ENCODE data around the gene AHDC1.
A peak's percentile ranks its signal among the peaks of the same experiment; 100 is the strongest.

The AHDC1 gene

DNA sequence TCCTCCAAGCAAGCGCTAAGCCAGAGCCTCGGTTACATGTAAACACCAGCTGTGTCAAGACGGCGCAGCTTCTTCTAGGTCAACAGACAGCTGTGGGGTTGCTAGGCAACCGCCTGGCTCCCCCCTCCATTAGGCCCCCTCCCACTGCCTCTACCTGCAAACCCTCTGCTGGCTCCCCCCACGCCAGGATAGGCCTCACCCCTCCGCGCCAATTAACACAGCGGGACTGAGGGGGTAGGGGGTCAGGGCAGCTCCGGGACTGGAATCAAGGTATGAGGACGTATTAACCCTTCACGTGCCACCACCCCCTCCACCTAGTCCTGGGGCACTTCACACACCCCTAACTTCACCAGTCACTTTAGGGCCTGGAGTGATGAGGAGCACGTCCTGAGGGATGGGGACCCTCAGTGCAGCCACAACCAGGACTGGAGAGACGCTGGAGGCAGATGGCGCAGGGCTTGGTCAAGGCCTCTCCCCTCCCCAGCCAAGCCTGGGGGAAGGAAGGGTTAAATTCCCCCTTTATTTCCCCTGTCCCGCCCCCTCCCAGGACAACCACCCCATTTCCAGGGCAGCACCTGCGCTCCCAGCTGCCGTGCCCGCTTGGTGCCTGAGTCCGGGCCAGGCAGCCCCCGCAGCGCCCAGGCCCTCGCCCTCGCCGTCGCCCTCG, 76.6 kb downstream of the AHDC1 start:
- peak in 2 of 4 experiments; percentile 45 to 46 for DNase-seq

DNA sequence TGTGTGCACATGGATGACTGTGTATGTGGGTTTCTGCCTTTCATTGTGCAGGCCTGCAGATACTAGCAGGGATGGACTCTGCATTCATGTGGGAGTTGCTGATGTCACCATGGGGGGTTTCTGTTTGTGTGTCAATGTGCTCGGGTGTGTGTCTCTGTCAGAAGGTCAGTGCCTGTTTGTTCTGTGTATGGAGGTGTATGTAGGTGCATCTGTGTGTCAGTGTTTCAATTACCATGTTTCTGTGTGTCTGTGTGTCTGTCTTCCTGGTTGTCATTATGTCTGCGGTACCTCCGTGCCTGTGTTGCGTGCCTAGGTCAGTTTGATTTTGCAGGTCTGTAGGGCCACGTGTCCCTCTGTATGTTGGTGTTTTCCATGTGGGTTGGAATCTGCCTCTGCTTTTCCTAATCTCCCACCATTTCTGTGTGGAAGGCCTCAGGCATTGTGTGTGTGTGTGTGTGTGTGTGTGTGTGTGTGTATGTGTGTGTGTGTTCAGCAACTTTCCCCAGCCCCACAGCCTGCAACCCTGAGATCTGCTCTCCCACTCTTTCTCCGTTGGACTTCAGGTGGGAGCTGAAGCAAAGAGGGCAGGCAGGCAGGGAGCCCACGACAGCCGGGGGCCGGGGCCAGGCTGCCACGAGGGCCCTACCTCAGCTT, 77.2 kb downstream of the AHDC1 start:
- DNase-seq = no peak

DNA sequence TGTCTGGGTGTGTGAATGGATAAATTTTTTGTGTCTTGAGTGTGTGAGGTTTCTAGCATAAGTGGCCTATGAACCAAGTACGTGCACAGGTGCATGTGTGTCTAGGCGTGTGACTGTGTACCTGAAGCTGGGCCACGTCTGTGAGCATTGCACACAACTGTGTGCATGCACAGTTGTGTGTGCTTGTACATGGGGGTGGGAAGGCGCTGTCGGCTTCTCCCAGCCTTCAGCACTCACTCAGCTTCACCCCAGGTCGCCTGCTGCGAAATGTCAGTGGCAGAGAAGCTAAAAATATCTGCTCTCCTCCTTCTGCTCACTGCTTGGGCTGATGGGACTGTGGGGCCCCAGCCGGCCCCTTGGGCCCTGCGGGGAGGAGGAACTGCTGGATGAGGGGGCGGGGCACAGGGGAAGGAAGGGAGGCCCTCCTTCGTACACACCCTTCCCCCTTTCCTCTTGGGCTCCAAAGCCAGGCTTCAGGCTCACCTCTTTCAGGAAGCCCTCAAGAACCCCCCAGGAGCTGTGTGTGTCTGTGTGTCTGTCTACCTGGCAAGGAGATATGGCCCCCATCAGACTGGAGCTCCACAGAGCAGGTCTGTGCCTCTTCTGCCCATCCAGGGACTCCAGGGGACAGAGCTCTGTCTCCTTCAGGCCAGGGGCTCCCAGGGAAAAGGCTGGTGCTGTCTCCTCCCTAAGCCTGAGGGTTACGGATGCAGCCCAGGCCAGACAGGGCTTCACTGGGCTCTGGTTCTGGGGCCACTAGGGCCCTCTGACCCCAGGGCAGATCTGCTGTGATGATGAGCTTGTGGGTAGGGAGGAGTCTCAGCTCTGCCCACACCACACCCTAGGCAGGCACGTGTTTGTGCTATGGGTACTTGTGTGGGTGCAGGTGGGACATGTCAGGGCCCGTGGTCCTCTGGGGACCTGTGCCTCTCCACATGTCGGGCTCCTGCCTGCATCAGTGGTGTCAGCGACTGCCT, 78.4 kb downstream of the AHDC1 start:
- peak in 2 of 4 experiments; percentile 19 to 25 for DNase-seq

DNA sequence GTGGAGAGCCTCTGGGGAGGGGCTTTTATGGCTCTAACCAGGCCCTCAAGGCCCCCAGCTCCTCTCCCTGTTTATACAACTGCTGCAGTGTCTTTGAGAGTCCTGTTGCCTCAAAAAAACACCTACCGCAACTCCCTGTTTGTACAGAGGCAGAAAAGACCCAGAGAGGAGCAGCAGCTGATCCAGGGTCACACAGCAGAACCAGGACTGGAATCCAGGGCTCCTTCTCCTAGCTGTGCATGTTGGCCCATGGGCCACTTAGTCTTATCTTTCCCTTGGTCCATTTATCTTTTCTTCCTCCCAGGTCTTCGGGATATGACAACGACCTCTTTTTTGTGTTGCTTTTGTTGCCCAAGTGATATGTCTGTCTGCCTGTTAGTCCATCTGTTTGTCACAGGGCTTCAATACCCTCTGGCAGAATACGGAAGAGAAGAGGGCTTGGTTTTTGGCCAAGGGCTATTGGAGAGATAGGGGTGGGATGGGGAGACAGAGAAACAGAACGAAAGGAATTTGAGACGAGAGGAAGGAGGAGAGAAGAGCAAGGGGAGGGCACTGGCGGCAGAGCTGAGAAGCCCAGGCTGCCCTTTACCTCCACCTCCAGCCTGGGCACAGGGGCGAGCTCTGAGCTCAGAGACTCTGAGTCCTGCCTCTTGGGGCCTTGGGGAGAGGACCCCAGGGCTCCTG, 80.5 kb downstream of the AHDC1 start:
- no peak for DNase-seq

DNA sequence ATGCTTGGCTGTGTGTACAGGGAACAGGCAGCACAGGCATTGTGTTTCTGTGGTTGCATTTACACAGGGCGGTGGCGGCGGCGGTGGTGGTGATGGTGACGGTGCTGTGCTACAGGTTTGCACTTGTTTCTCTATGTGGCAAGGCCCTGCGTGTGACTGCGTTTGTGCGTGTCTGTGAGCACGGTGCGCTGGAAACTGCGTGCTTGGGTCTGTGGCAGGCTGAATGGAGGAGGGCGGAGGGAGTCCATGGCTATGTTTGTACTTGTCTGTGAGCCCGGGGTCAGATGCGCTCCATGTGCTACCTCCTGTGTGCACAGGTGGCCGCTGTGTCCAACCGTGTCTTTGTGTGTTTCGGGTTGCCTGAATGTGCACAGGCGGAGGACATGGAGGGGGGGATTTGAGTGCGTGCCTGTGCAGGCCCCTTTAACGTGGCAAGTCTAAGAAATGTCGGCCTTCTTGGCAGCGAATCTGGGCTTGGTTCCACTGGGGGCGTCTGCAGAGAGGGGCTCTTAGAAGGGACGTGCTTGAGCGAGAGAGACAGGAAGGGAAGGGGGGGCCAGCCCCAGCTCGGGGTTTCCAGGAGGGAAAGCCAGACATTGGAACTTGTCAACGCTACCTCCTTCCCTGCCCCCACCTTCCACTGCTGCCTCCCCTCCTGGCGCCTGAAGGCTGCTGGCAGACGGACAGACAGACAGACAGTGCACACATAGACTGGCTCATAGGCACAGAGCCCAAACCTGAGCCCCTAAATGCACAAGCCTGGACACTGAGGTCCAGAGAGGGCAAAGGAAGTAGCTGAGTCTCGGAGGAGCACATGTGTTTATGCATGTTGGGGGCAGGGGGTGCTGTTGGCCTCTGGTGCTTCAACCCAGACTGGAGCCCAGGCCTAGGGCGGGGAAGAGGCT, 81.3 kb downstream of the AHDC1 start:
- peak; percentile 34 to 47 (median 44) for DNase-seq

DNA sequence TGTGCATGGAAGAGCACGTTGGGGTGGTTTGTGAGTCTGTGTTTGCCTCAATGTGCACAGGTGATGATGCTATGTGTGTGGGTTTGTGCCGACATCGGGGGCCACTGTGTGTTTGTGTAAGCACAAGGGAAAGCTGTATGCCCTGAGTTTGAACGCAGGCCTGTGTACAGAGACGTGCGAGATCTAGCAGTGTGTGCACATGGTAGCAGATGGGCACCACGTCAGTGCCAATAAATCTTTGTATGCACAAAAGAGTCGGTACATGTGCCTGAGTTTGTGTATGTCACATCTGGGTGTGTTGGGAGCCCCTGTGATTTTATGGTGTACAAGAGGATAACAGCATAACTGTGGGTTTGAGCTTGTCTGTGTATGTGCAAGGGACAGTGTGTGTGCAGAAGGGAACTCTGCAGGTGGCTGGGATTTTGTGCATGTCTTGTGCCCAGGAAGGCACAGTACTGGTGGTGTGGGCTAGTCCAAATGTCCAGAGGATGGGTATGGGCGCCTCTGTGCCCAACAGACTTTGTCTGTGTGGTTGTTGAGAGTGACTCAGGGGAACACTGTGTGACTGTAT, 82.0 kb downstream of the AHDC1 start:
- DNase-seq = no peak

DNA sequence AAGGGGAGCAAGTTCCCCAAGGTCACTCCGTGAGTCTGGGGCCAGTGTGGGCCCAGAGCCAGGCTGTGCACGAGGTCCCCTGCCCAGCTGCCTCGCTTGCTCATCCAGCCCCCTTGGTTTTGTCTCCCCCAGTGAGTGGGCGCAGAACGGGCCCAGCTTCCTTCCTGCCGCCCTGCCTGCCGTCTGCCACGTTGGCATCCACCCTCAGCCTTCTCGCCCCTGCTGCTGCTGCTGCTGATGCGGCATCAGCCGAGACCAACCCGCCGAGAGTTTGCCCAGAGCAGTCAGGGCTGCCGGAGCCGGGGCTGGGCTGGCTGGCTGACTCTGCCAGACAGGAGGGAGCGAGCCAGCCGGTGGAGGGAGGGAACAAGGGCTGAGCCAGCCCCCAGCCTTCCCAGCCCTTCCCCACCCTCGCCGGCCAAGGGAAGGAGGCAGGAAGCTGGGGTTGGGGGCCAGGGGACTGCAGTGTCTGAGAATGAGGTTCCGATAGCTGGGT, 82.6 kb downstream of the AHDC1 start:
- DNase-seq = peak in 2 of 4 experiments; percentile 15 to 18

DNA sequence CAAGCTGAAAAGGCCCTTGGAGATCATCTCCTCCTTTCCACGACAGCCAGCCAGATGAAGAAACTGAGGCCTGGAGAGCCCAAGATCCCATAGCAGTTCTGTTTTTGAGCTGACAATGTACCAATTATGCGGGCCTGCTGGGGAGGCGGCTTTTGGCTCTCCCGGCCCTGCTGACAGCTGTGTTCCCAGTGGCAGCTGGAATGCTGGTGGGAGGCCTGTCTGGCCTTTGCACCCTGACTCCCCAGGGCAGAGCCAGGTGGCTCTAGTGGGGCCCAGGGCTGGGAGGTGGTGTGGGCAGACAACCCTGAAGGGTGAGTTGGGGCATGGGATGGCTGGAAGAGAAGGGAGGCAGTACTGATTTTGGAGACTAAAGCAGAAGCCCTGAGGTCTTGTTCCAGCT, 83.3 kb downstream of the AHDC1 start:
- DNase-seq = no peak

DNA sequence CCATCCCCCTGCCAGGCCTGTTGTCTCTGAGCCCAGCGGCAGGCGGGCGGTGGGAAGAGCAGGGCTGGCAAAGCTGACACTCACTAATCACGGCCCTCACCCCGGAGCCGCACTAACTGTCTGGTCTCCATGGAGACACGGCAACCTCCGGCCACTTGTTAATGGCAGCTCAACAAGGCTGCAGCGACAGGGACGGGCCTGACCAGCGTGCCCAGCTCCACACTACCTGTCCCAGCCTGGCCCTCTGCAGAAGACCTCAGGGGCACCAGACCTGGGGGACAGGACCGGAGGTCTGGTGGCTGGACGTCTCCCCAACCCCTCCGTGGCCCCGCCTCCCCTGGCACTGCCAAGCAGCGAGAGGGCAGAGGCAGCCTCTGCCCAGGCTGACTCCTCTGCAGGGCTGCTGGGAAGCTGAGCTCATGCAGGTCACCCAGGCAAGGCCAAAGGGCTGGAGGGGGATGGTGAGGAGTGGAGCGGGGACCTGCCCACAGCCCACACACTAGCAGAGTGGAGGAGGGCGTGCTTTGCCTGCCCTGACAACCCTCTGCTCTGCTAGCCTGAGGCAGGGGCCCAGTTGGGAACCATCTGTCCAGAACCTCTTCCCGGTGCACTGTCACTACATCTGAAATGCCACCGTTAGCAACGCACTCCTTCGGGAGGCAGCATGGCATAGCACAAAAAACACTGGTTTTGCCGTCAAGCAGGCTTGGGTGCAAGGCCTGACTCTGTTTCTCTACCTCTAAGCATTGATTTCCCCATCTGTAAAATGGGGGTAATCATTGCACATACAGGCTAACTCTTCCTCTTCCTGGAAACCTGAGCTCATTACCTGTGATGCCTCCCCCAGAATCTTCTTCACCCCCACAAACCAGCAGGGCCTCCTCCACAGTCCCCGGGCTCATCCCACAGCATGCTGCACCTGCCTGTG, 84.3 kb downstream of the AHDC1 start:
- DNase-seq = no peak

DNA sequence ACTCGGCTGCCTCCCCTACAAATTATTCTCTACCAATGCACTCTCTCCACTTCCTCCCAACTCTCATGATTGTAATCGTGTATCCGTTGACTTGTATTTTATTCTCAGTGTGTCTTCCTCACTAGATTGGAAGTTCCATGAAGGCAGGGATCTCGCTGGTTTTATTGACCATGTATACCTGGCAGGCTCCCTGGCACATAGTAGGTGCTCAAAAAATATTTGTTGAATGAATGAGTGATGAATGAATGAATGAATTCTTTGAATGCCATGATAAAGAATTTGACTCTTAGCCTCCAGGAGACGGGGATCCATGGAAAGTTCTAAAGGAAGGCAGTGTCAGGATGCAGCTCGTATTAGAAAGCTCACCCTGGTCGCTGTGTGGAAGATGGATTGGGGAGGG, 85.1 kb downstream of the AHDC1 start:
- no peak for DNase-seq

DNA sequence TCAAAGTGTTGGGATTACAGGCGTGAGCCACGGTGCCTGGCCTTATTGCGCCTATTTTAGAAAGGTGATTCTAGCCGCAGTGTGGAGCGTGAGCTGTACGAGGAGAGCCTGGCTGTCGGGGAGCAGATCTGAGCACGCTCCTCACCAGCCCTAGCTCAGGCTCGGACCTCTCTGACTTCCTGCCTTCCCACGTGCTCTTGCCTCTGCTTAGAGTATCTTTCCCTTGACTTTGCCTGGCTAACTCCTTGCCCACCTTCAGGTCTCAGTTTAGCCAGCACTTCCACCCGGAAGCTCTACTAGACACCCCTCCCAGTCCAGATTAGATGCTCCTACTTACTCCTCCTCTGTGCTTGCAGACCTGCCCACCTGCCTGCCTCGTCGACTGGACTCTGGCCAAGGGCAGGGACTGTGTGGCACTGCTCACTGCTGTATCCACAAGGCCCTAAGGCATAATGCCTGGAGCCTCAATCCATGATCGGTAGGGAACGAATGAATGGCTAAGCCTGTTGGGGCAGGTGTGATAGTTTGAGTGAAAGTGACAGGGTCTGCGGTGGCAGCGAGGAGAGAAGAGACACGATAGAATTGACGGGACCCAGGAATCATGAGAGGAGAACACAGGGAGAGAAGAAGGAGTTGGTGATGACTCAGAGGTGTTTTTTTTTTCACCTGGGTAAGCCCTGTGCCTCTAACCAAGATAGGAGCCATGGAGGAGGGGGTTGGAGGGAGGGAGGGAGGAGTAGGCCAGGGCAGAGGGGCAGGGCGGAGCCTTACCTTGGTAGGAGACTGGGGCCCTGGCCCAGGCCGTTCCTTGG, 85.8 kb downstream of the AHDC1 start:
- DNase-seq = no peak

DNA sequence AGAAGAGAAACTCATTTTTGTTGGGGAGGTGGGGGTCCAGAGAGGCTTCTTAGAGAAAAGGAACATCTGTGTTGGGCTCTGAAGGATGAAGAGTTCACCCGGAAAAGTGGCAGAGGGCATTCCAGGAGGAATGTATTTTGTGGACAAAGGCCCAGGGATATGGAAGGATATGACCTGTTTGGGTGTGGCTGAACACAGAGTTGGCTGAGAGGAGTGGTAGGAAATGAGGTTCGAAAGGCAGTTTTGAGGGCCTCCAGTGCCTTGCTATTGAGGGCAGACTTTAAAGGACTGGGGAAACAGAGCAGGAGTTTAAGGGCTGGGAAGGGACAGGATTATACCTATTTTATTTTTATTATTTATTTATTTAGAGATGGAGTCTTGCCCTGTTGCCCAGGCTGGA, 86.6 kb downstream of the AHDC1 start:
- no peak for DNase-seq

DNA sequence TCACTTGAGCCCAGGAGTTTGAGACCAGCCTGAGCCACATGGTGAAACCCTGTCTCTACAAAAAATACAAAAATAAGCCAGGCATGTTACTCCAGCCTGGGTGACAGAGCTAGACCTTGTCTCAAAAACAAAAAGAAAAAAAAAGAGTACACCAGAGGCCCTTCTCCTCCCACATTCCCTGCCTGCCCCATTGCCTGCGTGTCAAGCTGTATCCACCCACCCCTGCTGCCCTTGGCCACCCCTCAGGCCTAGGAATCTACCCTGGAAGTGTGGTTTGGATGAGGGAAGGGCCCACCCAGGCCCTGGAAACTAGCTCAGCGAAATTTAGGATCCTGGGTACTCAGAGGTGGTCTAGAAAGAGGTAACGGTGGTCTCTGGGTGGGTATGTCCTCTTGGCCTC, 88.3 kb downstream of the AHDC1 start:
- no peak for DNase-seq

DNA sequence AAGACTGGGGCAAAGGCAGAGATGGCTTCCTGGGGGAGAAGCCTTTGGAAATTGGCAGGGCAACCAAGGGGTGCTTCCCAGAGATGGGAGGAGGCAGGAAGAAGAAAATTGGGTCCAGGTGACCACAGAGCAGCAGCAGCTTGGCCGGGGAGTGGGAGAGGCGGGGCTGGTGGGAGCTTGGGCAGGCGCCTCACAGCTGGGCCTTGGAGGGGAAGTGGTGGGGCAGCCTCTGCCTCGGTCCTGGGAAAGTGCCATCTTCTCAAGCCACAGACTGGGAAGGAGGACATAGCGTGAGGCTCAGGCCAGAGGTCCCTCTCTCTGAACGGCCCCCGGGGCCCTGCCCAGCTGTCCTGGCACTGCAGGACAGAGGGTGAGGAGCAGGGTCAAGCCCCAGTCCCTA, 90.0 kb downstream of the AHDC1 start:
- no peak for DNase-seq

DNA sequence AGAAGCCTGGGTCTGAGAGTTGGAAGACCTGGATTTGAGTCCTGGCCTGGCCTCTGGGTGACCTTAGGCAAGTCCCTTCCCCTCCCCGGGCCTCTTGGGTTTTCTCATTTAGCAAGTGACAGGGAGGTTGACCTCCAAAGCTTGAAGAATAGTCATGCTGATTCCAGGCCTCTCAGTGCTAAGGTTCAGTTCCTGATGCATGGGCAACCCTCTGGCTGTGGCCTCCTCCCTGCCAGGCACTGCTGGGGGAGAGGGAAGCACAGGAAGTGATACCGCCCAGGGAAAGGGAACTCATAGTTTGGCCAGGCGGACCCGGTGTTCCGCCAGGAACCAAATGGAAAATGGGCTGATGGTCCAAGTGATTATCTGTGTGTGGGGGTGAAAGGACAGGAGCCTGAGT, 90.4 kb downstream of the AHDC1 start:
- DNase-seq = no peak

DNA sequence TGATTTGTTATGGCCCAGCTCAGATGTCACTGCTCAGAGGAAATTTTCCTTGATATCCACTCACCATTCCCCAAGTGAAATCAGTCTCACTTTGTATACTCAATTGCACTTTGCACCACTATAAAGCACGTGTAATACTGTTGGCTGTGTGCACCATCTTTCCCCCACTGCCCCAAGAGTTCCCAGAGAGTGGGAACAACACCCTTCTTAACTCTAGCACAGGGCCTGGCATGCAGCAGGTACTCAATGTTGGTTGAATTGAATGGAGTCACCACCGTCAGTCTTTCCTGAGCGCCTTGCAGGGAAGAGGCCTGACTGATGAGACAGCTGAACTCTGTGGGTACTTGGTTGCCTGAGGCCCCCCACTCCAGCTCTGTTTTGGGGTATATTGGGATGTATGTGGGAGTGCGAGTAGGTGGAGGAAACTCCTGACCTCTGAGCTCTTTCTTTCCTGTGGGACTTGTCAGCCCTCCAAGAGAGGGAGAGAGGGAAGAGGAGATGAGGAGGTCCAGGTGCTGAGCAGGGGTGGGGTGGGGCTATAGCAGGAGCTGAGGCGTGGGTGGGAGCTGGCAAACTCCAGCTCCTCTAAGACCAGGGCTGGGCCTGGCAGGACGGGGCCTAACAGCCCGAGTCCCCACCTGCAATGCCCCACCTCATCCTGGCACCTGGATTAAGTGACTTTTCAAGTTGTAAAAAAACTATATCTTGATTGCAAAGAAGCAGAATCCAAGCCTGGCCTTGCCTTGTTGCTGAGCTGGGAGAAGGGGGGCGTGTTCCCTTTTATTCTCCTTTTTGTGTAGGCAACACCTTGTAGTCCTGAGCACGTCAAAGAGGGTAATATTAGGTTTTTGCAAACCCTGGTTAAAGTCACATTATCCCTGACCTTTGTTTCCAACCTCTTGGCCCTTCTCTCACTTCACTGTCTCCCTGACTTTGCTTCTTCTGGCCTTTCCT, 94.5 kb downstream of the AHDC1 start:
- DNase-seq = no peak

DNA sequence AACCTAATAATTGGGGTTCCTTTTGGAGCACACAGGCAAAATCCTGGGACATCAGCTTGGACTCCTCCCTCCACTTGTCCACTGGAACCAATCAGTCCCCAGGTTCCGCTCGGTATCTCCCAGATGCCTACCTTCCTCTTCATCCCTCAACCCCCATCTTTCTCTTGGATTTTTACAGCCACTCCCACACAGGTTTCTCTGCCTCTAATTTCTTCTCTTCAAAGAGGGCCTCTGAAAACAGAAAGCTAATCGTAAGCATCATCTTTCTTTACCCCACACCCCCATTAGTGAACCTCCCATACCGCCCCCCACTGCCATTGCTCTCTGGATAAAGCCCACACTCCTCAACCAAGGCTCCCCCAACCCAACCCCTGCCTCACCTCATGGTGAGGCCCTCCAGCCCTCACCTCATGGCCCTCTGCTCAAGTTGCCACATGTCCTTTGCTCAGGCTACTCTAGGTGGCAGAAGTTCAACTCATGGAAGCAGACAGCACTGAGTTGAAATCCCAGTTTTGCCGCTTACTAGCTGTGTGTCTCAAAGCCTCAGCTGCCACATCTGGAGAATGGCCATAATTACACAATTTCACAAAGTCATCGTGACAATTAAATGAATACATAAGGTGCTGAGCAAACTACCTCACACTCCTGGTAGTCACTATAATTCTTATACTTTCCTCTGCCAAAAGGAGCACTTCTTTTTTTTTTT, 95.8 kb downstream of the AHDC1 start:
- no peak for DNase-seq

Data from activated CD4-positive, CD25-positive, alpha-beta regulatory T cell (primary cell).